MCF 10A (cell line): Measurements from ENCODE around the gene SCGB1C2. TPM values are rescaled to one million over a fixed set of nuclear protein-coding genes. Genes with fewer than 3 reads are reported as not detected.

Experiments
- BruUV-seq: library from RNA; stranded (reverse); fragments of 400-500 nt; replicated peaks from 2 replicates; lab custom pipeline; 2021; lab: Mats Ljungman, UMichigan
- CTCF ChIA-PET: fragments of 300-600 bp; sonication (Branson Sonifier 250); formaldehyde crosslinking; extraction: SDS; loops from one replicate; lab custom pipeline; 2021; ENCODE audit warnings: antibody characterized with exemption, inconsistent platforms; lab: Yijun Ruan, JAX
- POLR2A ChIA-PET: fragments of 300-600, 350-650 bp; sonication (Branson Sonifier 250); formaldehyde crosslinking; extraction: SDS; loops from one replicate; lab custom pipeline; 2020; ENCODE audit warnings: antibody characterized with exemption, inconsistent platforms; lab: Yijun Ruan, JAX
- DNase-seq: peaks from one replicate; pipeline ENCODE4 v3.0.0-alpha.2; 2018; ENCODE audit not compliant: unreplicated experiment
- H3K27ac Mint-ChIP-seq: one replicate; pipeline ENCODE4 v1.8.0; 2022; ENCODE audit warnings: mild to moderate bottlenecking, low read depth, mixed read lengths; ENCODE audit not compliant: unreplicated experiment
- H3K27me3 Mint-ChIP-seq: one replicate; pipeline ENCODE4 v1.8.0; 2022; ENCODE audit warnings: mixed read lengths; ENCODE audit not compliant: insufficient read depth, unreplicated experiment
- H3K36me3 Mint-ChIP-seq: one replicate; pipeline ENCODE4 v1.8.0; 2022; ENCODE audit warnings: mild to moderate bottlenecking, moderate library complexity, mixed read lengths; ENCODE audit not compliant: insufficient read depth, unreplicated experiment
- H3K4me1 Mint-ChIP-seq: one replicate; pipeline ENCODE4 v1.8.0; 2022; ENCODE audit warnings: mixed read lengths; ENCODE audit not compliant: insufficient read depth, unreplicated experiment
- H3K4me3 Mint-ChIP-seq: one replicate; pipeline ENCODE4 v1.8.0; 2022; ENCODE audit warnings: mild to moderate bottlenecking, moderate library complexity, mixed read lengths; ENCODE audit not compliant: unreplicated experiment
- H3K9me3 Mint-ChIP-seq: one replicate; pipeline ENCODE4 v1.8.0; 2022; ENCODE audit warnings: mixed read lengths; ENCODE audit not compliant: unreplicated experiment
- CTCF ChIP-seq: fragments of 200-600 bp; IDR thresholded peaks from one replicate; pipeline ENCODE4 v1.8.0; 2022; ENCODE audit warnings: antibody characterized with exemption, mild to moderate bottlenecking; ENCODE audit not compliant: unreplicated experiment
- intact Hi-C: fragments of 100-400 bp; cut with micrococcal nuclease; formaldehyde crosslinking; loops from 2 replicates; pipeline ENCODE4 v1.14.1; 2022
- total RNA-seq: library from RNA; stranded (reverse); gene quantifications from 2 replicates; pipeline ENCODE4 v1.2.3, GENCODE V29; 2022

Gene SCGB1C2
- total RNA-seq, 1 experiment from 2014 or later = not detected

GRCh38 chr17:149231-149630 lies 11.9 kb downstream of the SCGB1C2 start:
- Mint-ChIP-seq H3K9me3 (no peaks in the 10 kb centered on the region), H3K27me3 (no peaks in the 10 kb centered on the region), H3K4me1 (no peaks in the 10 kb centered on the region), H3K27ac (no peak overlapping the region), H3K36me3 (no peaks in the 10 kb centered on the region), H3K4me3 (no peak overlapping the region)
- CTCF ChIA-PET = interaction anchor here (0.9 to 1.1 kb wide), 3 partner anchors 14 to 849 kb away, joined by 3 to 6 read pairs (median 5); no protein-coding TSS in a partner anchor
- POLR2A ChIA-PET = interaction anchor here (0.6 kb wide), 1 partner anchor 128 kb away, joined by 4 read pairs; no protein-coding TSS in a partner anchor
- DNase-seq = no peak
- no TSS peak for BruUV-seq
- no peak for TF ChIP-seq CTCF
- intact Hi-C loops = no loop called here

DNA sequence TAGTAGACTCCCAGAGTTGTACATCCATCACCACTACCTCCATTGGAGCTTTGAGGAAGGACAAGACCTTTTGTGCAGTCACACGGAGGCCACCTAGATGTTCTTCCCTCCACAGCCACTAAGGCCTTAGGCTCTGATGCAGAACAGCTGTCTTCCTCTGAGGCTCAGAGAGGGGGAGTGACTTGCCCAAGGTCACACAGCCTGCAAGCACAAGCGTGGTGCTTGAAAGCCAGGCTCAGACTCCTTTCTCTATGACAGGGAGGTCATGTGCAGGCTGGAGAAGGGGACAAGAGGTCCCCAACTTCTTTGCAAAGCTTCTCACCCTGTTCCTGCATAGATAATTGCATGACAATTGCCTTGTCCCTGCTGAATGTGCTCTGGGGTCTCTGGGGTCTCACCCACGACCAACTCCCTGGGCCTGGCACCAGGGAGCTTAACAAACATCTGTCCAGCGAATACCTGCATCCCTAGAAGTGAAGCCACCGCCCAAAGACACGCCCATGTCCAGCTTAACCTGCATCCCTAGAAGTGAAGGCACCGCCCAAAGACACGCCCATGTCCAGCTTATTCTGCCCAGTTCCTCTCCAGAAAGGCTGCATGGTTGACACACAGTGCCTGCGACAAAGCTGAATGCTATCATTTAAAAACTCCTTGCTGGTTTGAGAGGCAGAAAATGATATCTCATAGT lies 12.7 kb downstream of the SCGB1C2 start:
- ChIA-PET CTCF (interaction anchor here (0.9 to 1.2 kb wide), 2 partner anchors 236 to 550 kb away, joined by 5 to 6 read pairs; no protein-coding TSS in a partner anchor), POLR2A (no interaction called here)
- intact Hi-C loops = no loop called here
- DNase-seq = no peak
- no TSS peak for BruUV-seq
- Mint-ChIP-seq H3K4me1 (no peaks in the 10 kb centered on the region), H3K4me3 (no peak overlapping the region), H3K27me3 (no peaks in the 10 kb centered on the region), H3K27ac (no peak overlapping the region), H3K36me3 (no peaks in the 10 kb centered on the region), H3K9me3 (no peaks in the 10 kb centered on the region)
- no peak for TF ChIP-seq CTCF

DNA sequence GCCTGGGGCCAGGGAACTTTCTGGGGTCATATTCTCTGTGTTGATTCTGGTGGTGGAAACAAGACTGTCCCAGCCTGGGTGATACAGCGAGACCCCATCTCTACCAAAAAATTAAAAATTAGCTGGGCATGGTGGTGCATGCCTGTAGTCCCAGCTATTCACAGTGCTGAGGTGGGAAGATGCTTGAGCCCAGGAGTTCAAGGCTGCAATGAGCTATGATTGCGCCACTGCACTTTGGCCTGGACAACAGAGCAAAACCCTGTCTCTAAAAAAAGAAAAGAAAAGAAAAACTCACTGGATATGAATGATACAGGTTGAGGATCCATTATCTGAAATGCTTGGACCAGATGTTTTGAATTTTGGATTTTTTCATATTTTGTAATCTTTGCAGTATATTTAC lies 13.6 kb downstream of the SCGB1C2 start:
- TF ChIP-seq CTCF = no peak
- ChIA-PET CTCF (interaction anchor here (1.2 kb wide), 1 partner anchor 549 kb away, joined by 5 read pairs; no protein-coding TSS in a partner anchor), POLR2A (no interaction called here)
- H3K27me3 Mint-ChIP-seq = no peaks in the 10 kb centered on the region
- no TSS peak for BruUV-seq
- no peak overlapping the region for H3K4me3 Mint-ChIP-seq
- no peaks in the 10 kb centered on the region for H3K36me3 Mint-ChIP-seq
- no peak for DNase-seq
- no peaks in the 10 kb centered on the region for H3K9me3 Mint-ChIP-seq
- intact Hi-C loops = no loop called here
- no peak overlapping the region for H3K27ac Mint-ChIP-seq
- H3K4me1 Mint-ChIP-seq = no peaks in the 10 kb centered on the region

DNA sequence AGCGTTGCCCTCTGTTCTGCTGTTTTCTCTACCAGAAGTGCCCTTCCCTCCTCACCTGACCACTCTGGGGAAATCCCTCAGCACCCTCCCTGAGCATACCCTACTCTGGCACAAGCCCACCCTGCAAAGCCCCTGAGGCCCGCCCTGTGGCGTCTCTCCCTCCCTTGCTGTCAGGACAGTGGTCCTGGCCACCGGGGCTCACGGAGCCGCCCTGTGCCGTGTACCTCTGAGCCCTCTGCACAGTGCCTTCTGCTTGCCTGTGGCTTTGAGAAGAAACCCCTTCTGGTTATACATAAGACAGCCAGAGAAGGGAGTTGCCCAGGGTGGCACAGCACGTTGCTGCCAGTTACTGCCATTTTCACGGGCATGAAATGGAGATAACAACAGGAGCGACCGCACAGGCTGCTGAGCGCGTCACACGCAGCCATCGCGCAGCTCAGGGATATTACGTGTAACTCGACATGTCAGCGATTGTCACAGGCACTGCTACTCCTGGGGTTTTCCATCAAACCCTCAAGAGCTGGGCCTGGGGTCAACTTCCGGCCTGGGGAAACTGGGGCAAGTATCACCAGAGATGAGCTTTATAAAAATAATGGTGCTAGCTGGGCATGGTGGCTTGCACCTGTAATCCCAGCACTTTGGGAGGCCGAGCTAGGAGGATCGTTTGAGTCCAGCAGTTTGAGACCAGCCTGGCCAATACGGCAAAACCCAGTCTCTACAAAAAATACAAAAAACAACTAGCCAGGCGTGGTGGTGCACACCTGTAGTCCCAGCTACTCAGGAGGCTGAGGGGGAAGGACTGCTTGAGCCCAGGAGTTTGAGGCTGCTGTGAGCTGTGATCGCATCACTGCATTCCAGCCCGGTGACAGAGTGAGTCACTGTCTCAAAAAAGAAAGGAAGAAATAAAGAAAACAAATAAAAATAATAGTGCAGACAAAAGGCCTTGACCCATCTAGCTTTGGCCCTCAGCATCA lies 14.8 kb downstream of the SCGB1C2 start:
- H3K27me3 Mint-ChIP-seq = no peaks in the 10 kb centered on the region
- no TSS peak for BruUV-seq
- intact Hi-C loops = no loop called here
- no peaks in the 10 kb centered on the region for H3K4me1 Mint-ChIP-seq
- no peak overlapping the region for H3K4me3 Mint-ChIP-seq
- no peaks in the 10 kb centered on the region for H3K9me3 Mint-ChIP-seq
- no peak overlapping the region for H3K27ac Mint-ChIP-seq
- DNase-seq = no peak
- TF ChIP-seq CTCF = no peak
- POLR2A ChIA-PET = no interaction called here
- CTCF ChIA-PET = no interaction called here
- no peaks in the 10 kb centered on the region for H3K36me3 Mint-ChIP-seq
